Liver (tissue), 9 donors: ENCODE results near the gene A4GALT. TPM values are rescaled to one million over a fixed set of nuclear protein-coding genes. Genes with fewer than 3 reads are reported as not detected.

Experiments
- DNase-seq: peaks from one replicate; pipeline ENCODE4 v3.0.0-alpha.2; 2017; ENCODE audit warnings: low spot score
- H3K27ac ChIP-seq, 2 donors: one replicate each; pipeline ENCODE4 v1.7.0; 2013; ENCODE audit warnings: inconsistent platforms in 2 of 2, low read length in 2 of 2, control low read depth in 1 of 2, low read depth in 1 of 2, mild to moderate bottlenecking in 1 of 2
- H3K27me3 ChIP-seq, 4 donors: one replicate each; pipeline versions ENCODE4 v1.6.1 to v1.7.0; 2013; ENCODE audit warnings: low read length in 3 of 4, inconsistent platforms in 1 of 4, mild to moderate bottlenecking in 1 of 4, moderate library complexity in 1 of 4; ENCODE audit not compliant: control insufficient read depth in 4 of 4, insufficient read depth in 4 of 4
- H3K36me3 ChIP-seq, 4 donors: one replicate each; pipeline versions ENCODE4 v1.6.1 to v1.7.0; 2013; ENCODE audit warnings: low read length in 3 of 4, mild to moderate bottlenecking in 3 of 4, low read depth in 1 of 4, moderate library complexity in 1 of 4; ENCODE audit not compliant: control insufficient read depth in 4 of 4, insufficient read depth in 3 of 4
- H3K4me1 ChIP-seq, 4 donors: one replicate each; pipeline versions ENCODE4 v1.6.1 to v1.7.0; 2013; ENCODE audit warnings: low read length in 3 of 4, mild to moderate bottlenecking in 3 of 4, moderate library complexity in 1 of 4; ENCODE audit not compliant: control insufficient read depth in 4 of 4, insufficient read depth in 4 of 4
- H3K4me3 ChIP-seq, 3 donors: one replicate each; pipeline versions ENCODE4 v1.6.1 to v1.7.0; 2013; ENCODE audit warnings: low read length in 3 of 3, control low read depth in 1 of 3, low read depth in 1 of 3, mild to moderate bottlenecking in 1 of 3
- H3K9ac ChIP-seq, 2 donors: one replicate each; pipeline ENCODE4 v1.7.0; 2013; ENCODE audit warnings: low read length in 2 of 2, mild to moderate bottlenecking in 2 of 2, moderate library complexity in 2 of 2, control low read depth in 1 of 2, low read depth in 1 of 2
- H3K9me3 ChIP-seq, 4 donors: one replicate each; pipeline versions ENCODE4 v1.6.1 to v1.7.0; 2013; ENCODE audit warnings: low read length in 3 of 4; ENCODE audit not compliant: control insufficient read depth in 4 of 4
- ATF3 ChIP-seq: IDR thresholded peaks from 2 replicates; pipeline ENCODE4 v1.6.1; 2016; ENCODE audit warnings: antibody characterized with exemption
- CTCF ChIP-seq: fragments of 150-350 bp; IDR thresholded peaks from 2 replicates; pipeline ENCODE4 v1.5.1; 2017; ENCODE audit warnings: improper control_type of control experiment, low read depth, low read length; ENCODE audit not compliant: missing input control
- EGR1 ChIP-seq, 2 donors: IDR thresholded peaks; 2 replicates each; pipeline ENCODE4 v1.6.1; 2016 to 2018; ENCODE audit warnings: antibody characterized with exemption in 2 of 2, low read depth in 2 of 2
- GABPA ChIP-seq, 2 donors: IDR thresholded peaks in 1 of 2; conservative IDR thresholded peaks in 1 of 2; 2 replicates each; pipeline ENCODE4 v1.6.1; 2016; ENCODE audit warnings: antibody characterized with exemption in 2 of 2, mild to moderate bottlenecking in 1 of 2, moderate library complexity in 1 of 2
- HNF4A ChIP-seq, 2 donors: conservative IDR thresholded peaks; 2 replicates each; pipeline ENCODE4 v1.6.1; 2016; ENCODE audit warnings: antibody characterized with exemption in 2 of 2, mild to moderate bottlenecking in 2 of 2
- MAX ChIP-seq: IDR thresholded peaks from 2 replicates; pipeline ENCODE4 v1.6.1; 2016; ENCODE audit warnings: antibody characterized with exemption
- RAD21 ChIP-seq, 2 donors: IDR thresholded peaks; 2 replicates each; pipeline ENCODE4 v1.6.1; 2016; ENCODE audit warnings: antibody characterized with exemption in 2 of 2, mild to moderate bottlenecking in 2 of 2
- REST ChIP-seq: IDR thresholded peaks from 2 replicates; pipeline ENCODE4 v1.6.1; 2016; ENCODE audit warnings: antibody characterized with exemption, mild to moderate bottlenecking
- SP1 ChIP-seq: IDR thresholded peaks from 2 replicates; pipeline ENCODE4 v1.6.1; 2018; ENCODE audit warnings: antibody characterized with exemption, mild to moderate bottlenecking
- TAF1 ChIP-seq: conservative IDR thresholded peaks from 2 replicates; pipeline ENCODE4 v1.6.1; 2016; ENCODE audit warnings: antibody characterized with exemption, mild to moderate bottlenecking
- ZBTB33 ChIP-seq: IDR thresholded peaks from 2 replicates; pipeline ENCODE4 v1.6.1; 2016; ENCODE audit warnings: antibody characterized with exemption
- WGBS: extraction: QIAGEN DNeasy Blood & Tissue Kit; methylation state at CpG from one replicate; pipeline ENCODE4 v1.1.7; 2013; 5-methylcytosine and 5-hydroxymethylcytosine counted together
- polyA plus RNA-seq, 2 donors: library from polyadenylated mRNA; stranded (reverse) in 1 of 2; unstranded in 1 of 2; fragments of 200-250 nt in 1 of 2; fragments of >200 nt in 1 of 2; fragmentation: Nextera tagmentation in 1 of 2; extraction: Ambion mirVana in 1 of 2; gene quantifications; one replicate each; pipeline versions ENCODE4 v1.2.1 to v1.2.3, GENCODE V29; 2013 to 2015
- total RNA-seq, 2 donors: library from RNA; depleted of rRNA; stranded (reverse); fragments of >200 nt; gene quantifications; one replicate each; pipeline ENCODE4 v1.2.3, GENCODE V29; 2014
- donor health status: healthy.
- donor health status: healthy.
- donor health status: healthy.
- donor health status: healthy.
- donor health status: healthy.

The A4GALT gene
- total and polyA plus RNA-seq, 4 donors = 1.6 to 8.2 (median 2.0) TPM

- TF ChIP-seq RAD21 (IDR thresholded peaks at IDR 0.05) (no peak), EGR1 (IDR thresholded peaks at IDR 0.05; ENCODE audit: low read depth in 2 of 2) (no peak), CTCF (no peak), SP1 (no peak)
- no peak for DNase-seq
- Histone ChIP-seq H3K36me3 (no peaks in the 10 kb centered on the region), H3K9me3 (no peaks in the 10 kb centered on the region), H3K4me3 (no peak overlapping the region), H3K9ac (no peak overlapping the region), H3K4me1 (peaks cover 0 to 7% (median 4%) of the 10 kb centered on the region in 4 donors), H3K27me3 (no peaks in the 10 kb centered on the region), H3K27ac (no peak overlapping the region)
- WGBS = 94% methylated on average over 11 of the region's 11 CpGs
These were observed 48.5 kb upstream of the A4GALT start for GRCh38 chr22:42769238-42769573.

GRCh38 chr22:42768385-42769035, 47.8 kb upstream of the A4GALT start:
- no peak for DNase-seq
- Histone ChIP-seq H3K27ac (no peak overlapping the region), H3K36me3 (no peaks in the 10 kb centered on the region), H3K9ac (no peak overlapping the region), H3K9me3 (no peaks in the 10 kb centered on the region), H3K27me3 (no peaks in the 10 kb centered on the region), H3K4me1 (peaks cover 0 to 7% (median 4%) of the 10 kb centered on the region in 4 donors), H3K4me3 (no peak overlapping the region)
- WGBS = 94% methylated on average over 22 of the region's 22 CpGs
- TF ChIP-seq GABPA (IDR thresholded peaks at IDR 0.05 in 1 of 2, conservative IDR thresholded peaks at IDR 0.05 in 1 of 2) (no peak), REST (no peak), ZBTB33 (no peak), MAX (no peak)

GRCh38 chr22:42766860-42767259, 46.2 kb upstream of the A4GALT start:
- no peak for DNase-seq
- 77% methylated on average over 8 of the region's 8 CpGs for WGBS
- no peaks in the 10 kb centered on the region for H3K36me3 ChIP-seq
- H3K4me3 ChIP-seq = no peak overlapping the region
- no peak overlapping the region for H3K9ac ChIP-seq
- H3K4me1 ChIP-seq = peaks cover 0 to 7% (median 4%) of the 10 kb centered on the region in 4 donors
- H3K27me3 ChIP-seq = no peaks in the 10 kb centered on the region
- H3K27ac ChIP-seq = no peak overlapping the region
- H3K9me3 ChIP-seq = no peaks in the 10 kb centered on the region
- TF ChIP-seq TAF1 = no peak
- no peak for TF ChIP-seq ATF3
- no peak for TF ChIP-seq CTCF
- TF ChIP-seq REST = no peak
- TF ChIP-seq RAD21 (IDR thresholded peaks at IDR 0.05) = no peak
- TF ChIP-seq HNF4A (conservative IDR thresholded peaks at IDR 0.05) = no peak
